Astrocyte of the cerebellum (primary cell): ENCODE measurements around the gene KRT27.

ENCODE experiments used
- DNase-seq: peaks from one replicate; pipeline ENCODE4 v3.0.0-alpha.2; 2011; ENCODE audit warnings: low read depth
- H3K4me3 ChIP-seq: 2 replicates; pipeline ENCODE4 v1.5.1; 2011; ENCODE audit warnings: mild to moderate bottlenecking, low read depth, low read length, moderate library complexity
- in situ Hi-C: cut with HindIII; loops from 2 replicates; pipeline ENCODE4 v1.10.0; 2017; ENCODE audit warnings: low sequenced_read_pairs
- TF ChIP-seq, protein P1 (sequence below): IDR thresholded peaks from 2 replicates; pipeline ENCODE4 v1.5.1; 2012; ENCODE audit warnings: low read length, low read depth, moderate library complexity, mild to moderate bottlenecking; ENCODE audit errors: missing control alignments

Gene KRT27

GRCh38 chr17:40799859-40800258, 17.5 kb upstream of the KRT27 start, which contains the start of gene KRT28:
Gene KRT28, minus strand, starts transcription at chr17:40799959. Its CDS starts 66 bp downstream, at chr17:40799893.
- DNase-seq = no peak
- H3K4me3 ChIP-seq = no peak within 1 kb of the TSS
- TF ChIP-seq, protein P1, sequence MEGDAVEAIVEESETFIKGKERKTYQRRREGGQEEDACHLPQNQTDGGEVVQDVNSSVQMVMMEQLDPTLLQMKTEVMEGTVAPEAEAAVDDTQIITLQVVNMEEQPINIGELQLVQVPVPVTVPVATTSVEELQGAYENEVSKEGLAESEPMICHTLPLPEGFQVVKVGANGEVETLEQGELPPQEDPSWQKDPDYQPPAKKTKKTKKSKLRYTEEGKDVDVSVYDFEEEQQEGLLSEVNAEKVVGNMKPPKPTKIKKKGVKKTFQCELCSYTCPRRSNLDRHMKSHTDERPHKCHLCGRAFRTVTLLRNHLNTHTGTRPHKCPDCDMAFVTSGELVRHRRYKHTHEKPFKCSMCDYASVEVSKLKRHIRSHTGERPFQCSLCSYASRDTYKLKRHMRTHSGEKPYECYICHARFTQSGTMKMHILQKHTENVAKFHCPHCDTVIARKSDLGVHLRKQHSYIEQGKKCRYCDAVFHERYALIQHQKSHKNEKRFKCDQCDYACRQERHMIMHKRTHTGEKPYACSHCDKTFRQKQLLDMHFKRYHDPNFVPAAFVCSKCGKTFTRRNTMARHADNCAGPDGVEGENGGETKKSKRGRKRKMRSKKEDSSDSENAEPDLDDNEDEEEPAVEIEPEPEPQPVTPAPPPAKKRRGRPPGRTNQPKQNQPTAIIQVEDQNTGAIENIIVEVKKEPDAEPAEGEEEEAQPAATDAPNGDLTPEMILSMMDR = no peak
- in situ Hi-C loops = no loop called here

- TF ChIP-seq, protein P1 = no peak
- no peak overlapping the region for H3K4me3 ChIP-seq
- in situ Hi-C loops = no loop called here
- no peak for DNase-seq
These were observed 14.5 kb upstream of the KRT27 start for GRCh38 chr17:40796846-40797245.

DNA sequence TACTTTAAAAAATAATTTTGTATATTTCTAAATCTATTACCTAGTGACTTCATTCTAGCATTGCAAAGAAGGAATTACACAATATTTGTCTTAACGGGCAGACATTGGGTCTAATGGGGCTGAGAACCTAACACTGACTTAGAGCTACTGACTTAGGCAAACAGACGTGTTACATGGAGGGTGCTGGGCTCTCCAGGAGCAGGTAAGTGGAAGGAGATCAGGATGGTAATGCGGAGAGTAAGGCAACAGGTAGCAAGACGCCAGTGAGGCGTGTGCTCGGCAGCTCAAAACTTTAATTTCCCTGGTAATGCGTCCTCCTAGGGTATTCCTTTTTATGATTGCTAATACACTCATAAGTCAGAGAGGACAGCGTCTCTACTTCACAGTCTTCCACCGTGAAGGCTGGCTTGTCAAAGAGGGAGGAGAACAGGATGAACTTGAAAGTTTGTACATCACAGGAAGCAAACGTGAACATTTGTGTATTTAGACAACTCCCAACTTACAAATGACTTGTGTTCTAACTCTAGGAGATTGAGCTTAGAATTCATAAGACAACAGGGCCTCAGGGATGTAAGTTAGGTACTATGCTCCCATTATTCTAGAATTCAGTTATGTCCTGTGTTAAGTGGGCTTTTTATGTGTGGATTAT, 12.8 kb upstream of the KRT27 start:
- in situ Hi-C loops = no loop called here
- no peak overlapping the region for H3K4me3 ChIP-seq
- TF ChIP-seq, protein P1 = no peak
- no peak for DNase-seq

GRCh38 chr17:40794466-40794865, 12.1 kb upstream of the KRT27 start:
- in situ Hi-C loops = no loop called here
- no peak for DNase-seq
- TF ChIP-seq, protein P1 = no peak
- no peak overlapping the region for H3K4me3 ChIP-seq

GRCh38 chr17:40793832-40794231, 11.5 kb upstream of the KRT27 start:
- no peak overlapping the region for H3K4me3 ChIP-seq
- in situ Hi-C loops = no loop called here
- DNase-seq = no peak
- TF ChIP-seq, protein P1 = no peak

- TF ChIP-seq, protein P1 = peak; percentile 55
- H3K4me3 ChIP-seq = no peak overlapping the region
- in situ Hi-C loops = no loop called here
- DNase-seq = peak; percentile 31
These were observed 9.6 kb upstream of the KRT27 start for GRCh38 chr17:40791787-40792436.
